HG03521 (cell line): Measurements from ENCODE around the gene ANAPC2.

ENCODE experiments used
- ATAC-seq: cut with Tn5 transposase; IDR thresholded peaks from one replicate; pipeline ENCODE4 v1.9.1; 2021; ENCODE audit warnings: mild to moderate bottlenecking, moderate library complexity; ENCODE audit not compliant: unreplicated experiment

ANAPC2 gene

GRCh38 chr9:137130176-137130755, 58.1 kb downstream of the ANAPC2 start:
- ATAC-seq, result peak; percentile 17

- ATAC-seq, result peak; percentile 78
Measured at GRCh38 chr9:137129456-137130175, 58.7 kb downstream of the ANAPC2 start.

GRCh38 chr9:137128862-137129455, 59.4 kb downstream of the ANAPC2 start:
- ATAC-seq, result peak; percentile 9

- no peak for ATAC-seq
Measured at GRCh38 chr9:137128158-137128861, 60.0 kb downstream of the ANAPC2 start.

GRCh38 chr9:137127301-137128157, 60.8 kb downstream of the ANAPC2 start:
- no peak for ATAC-seq

- ATAC-seq, result no peak
Measured at GRCh38 chr9:137126786-137127185, 61.6 kb downstream of the ANAPC2 start.
